Muscle layer of colon (tissue), 2 donors: Measurements from ENCODE around the gene NR1D2.
"Not testable (repeated sequence)": the region's sequence is repeated elsewhere in the genome, so short reads cannot be mapped to it uniquely, and the experiment has no call there.

ENCODE experiments used
- H3K27ac ChIP-seq: one replicate; pipeline ENCODE4 v1.7.0; 2013; ENCODE audit warnings: low read depth, mild to moderate bottlenecking, low read length, moderate library complexity
- H3K27me3 ChIP-seq, 2 donors: one replicate each; pipeline ENCODE4 v1.7.0; 2013; ENCODE audit warnings: low read length in 2 of 2, mild to moderate bottlenecking in 2 of 2; ENCODE audit not compliant: insufficient read depth in 2 of 2, control insufficient read depth in 1 of 2
- H3K36me3 ChIP-seq: one replicate; pipeline ENCODE4 v1.7.0; 2013; ENCODE audit warnings: mild to moderate bottlenecking, low read length; ENCODE audit not compliant: insufficient read depth
- H3K4me1 ChIP-seq: one replicate; pipeline ENCODE4 v1.7.0; 2013; ENCODE audit warnings: mild to moderate bottlenecking, low read length; ENCODE audit not compliant: insufficient read depth
- H3K4me3 ChIP-seq, 2 donors: one replicate each; pipeline ENCODE4 v1.7.0; 2013; ENCODE audit warnings: low read length in 2 of 2, low read depth in 1 of 2, mild to moderate bottlenecking in 1 of 2, moderate library complexity in 1 of 2
- H3K9ac ChIP-seq: one replicate; pipeline ENCODE4 v1.7.0; 2013; ENCODE audit warnings: low read length
- H3K9me3 ChIP-seq: one replicate; pipeline ENCODE4 v1.7.0; 2013; ENCODE audit warnings: mild to moderate bottlenecking, low read length
- donor health status: abdominal sarcoma.
- donor health status: Adenocarcinoma of cecum.

NR1D2 gene

DNA sequence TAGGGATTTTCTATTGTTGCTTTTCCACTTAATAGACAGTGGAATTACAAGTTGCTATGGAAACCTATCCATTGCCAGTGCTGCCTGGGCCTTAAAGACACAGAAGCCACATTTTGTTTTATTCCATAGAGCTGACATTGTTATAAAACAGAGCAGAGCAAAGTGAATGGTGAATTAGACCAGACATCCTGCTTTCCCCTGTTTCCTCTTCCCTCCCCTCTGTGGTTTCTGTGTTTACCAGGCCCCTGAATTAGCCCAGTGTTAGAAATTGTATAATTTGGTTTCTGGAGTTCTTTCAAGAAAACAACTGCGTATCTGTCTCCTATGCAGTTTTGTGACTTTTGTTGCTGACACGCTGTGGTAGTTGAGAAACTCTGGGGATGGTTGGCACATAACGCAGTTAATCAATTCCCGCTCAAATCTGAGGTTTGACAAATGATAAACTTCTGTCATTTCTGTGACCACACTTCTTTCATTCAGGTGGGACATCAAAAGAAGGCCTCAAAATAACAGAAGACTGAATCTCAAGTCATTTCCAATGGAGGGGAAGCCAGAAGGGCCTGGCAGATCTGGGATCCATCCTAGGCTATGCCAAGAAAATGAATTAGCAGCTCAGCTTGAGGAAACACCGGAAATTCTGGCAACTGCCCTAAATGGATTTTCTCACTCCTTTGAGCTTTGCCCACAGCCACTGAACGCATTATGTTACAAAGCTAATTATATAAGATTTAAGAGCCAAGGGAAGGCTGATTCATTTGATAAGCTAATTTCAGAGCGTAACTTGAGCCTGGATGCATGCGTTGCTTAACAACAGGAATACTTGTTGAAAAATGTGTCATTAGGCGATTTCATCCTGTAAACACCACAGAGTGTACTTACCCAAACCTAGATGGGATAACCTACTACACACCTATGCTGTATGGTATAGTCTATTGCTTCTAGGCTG lies 46.9 kb downstream of the NR1D2 start:
- no peak overlapping the region for H3K9ac ChIP-seq
- no peaks in the 10 kb centered on the region for H3K27me3 ChIP-seq
- H3K27ac ChIP-seq: peak overlapping the region; percentile 13

DNA sequence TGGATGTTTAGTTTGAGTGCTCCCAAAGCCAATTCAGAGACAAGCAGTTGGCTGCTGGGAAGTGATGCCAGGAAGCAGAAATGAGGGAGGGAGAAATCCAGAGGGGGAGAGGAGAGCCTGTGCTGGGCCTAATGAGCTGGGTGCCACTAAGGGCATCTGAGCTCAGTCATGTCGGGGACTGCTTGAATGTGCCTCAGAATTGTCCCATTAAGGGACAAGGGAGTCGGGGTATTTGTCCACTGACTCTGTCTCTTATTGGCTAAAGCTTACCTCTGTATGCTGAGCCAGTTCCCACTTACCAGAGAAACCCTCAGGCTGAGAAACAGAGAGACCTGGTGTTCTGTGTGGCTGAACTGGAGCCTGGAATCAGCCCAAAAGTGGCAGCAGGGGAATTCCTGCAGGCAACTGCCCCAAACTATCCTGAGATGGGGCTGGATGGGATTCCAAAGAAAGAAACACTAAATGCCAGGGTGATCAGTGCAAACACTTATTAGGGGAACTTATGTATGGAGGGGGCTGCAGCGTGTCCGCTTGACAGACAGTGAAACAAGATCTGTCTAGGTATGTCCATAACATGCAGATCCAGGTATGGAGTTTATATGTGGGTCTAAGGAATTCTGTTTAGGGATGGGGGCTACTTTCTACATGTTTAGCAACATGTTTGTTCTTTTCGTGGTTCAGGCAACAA lies 48.6 kb downstream of the NR1D2 start:
- Histone ChIP-seq H3K9me3 (no peaks in the 10 kb centered on the region), H3K4me1 (peaks cover 37% of the 10 kb centered on the region), H3K4me3 (no peak overlapping the region), H3K27ac (peak overlapping the region; percentile 41), H3K9ac (no peak overlapping the region), H3K27me3 (no peaks in the 10 kb centered on the region), H3K36me3 (no peaks in the 10 kb centered on the region)

More for the DNA sequence above, 46.9 kb downstream of the NR1D2 start:
- H3K4me3 ChIP-seq: peak overlapping the region in 1 of 2 donors; percentile 23
- no peaks in the 10 kb centered on the region for H3K9me3 ChIP-seq
- no peaks in the 10 kb centered on the region for H3K36me3 ChIP-seq
- peaks cover 36% of the 10 kb centered on the region for H3K4me1 ChIP-seq

GRCh38 chr3:23994244-23994569 lies 49.1 kb downstream of the NR1D2 start:
- Histone ChIP-seq H3K4me1 (peaks cover 42% of the 10 kb centered on the region), H3K9ac (no peak overlapping the region), H3K36me3 (no peaks in the 10 kb centered on the region), H3K4me3 (no peak overlapping the region), H3K27ac (no peak overlapping the region), H3K9me3 (no peaks in the 10 kb centered on the region), H3K27me3 (no peaks in the 10 kb centered on the region)

- no peak overlapping the region for H3K9ac ChIP-seq
- peaks cover 45% of the 10 kb centered on the region for H3K4me1 ChIP-seq
- no peak overlapping the region for H3K4me3 ChIP-seq
- H3K9me3 ChIP-seq: no peaks in the 10 kb centered on the region
- H3K36me3 ChIP-seq: no peaks in the 10 kb centered on the region
- H3K27ac ChIP-seq: no peak overlapping the region
- no peaks in the 10 kb centered on the region for H3K27me3 ChIP-seq
Observed at GRCh38 chr3:23995219-23995618, 50.1 kb downstream of the NR1D2 start.

DNA sequence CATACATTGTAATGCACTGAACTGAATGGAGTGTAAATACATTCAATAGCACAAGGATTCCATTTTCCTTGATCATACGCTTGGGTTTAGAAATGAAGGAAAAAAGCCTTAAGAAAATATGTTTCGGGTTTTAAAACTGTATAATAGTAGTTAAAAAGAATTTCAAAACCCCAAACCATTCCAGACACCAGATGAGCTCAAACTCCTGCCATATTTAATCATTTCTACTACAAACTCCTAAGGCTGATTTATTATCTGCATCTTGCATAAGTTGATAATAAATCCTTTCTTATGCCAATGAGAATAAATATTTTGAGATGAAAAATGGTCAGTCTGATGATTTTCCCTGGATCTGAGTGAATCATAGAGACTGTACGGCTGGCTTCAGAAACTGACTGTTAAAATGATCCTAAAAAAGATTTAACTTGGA lies 51.0 kb downstream of the NR1D2 start:
- Histone ChIP-seq H3K36me3 (no peaks in the 10 kb centered on the region), H3K9ac (no peak overlapping the region), H3K27ac (no peak overlapping the region), H3K9me3 (no peaks in the 10 kb centered on the region), H3K27me3 (no peaks in the 10 kb centered on the region), H3K4me3 (no peak overlapping the region), H3K4me1 (peaks cover 43% of the 10 kb centered on the region)

DNA sequence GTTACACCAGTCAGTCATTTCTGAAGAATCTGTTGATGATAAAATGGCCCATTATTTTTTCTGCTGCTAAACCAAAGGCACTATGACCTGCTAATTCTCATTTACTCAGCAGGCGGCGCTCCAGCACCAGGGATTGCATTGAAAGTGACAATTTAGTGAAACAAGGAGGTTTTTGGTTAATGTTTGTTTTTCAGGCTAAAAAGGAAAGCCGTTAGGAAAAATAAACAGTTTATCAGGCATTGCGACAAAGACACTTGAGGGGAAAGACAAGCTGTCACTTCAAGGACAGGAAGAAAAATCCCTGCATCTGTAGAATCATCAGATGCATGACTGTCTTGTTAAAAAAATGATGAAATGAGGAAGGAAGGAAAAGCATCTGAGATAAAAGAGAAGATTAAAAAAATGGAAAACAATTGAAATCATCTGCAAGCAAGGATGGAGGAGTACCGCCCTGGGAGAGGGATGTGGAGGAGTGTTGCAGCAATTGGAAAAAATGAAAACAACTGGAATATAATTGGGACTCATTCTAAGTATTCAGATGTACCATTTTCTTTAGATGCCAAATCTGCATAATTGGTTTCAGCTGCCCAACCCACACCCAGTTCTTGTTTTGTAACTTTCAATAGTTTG lies 54.0 kb downstream of the NR1D2 start:
- Histone ChIP-seq H3K4me1 (peaks cover 14% of the 10 kb centered on the region), H3K27me3 (no peaks in the 10 kb centered on the region), H3K36me3 (no peaks in the 10 kb centered on the region), H3K27ac (no peak overlapping the region), H3K9ac (no peak overlapping the region), H3K4me3 (no peak overlapping the region), H3K9me3 (no peaks in the 10 kb centered on the region)

- Histone ChIP-seq H3K4me1 (peaks cover 8% of the 10 kb centered on the region), H3K9me3 (no peaks in the 10 kb centered on the region), H3K27me3 (no peaks in the 10 kb centered on the region), H3K27ac (no peak overlapping the region), H3K9ac (no peak overlapping the region), H3K4me3 (no peak overlapping the region), H3K36me3 (no peaks in the 10 kb centered on the region)
Observed at GRCh38 chr3:24002129-24002528, 57.0 kb downstream of the NR1D2 start.

- Histone ChIP-seq H3K9ac (no peak overlapping the region), H3K27ac (no peak overlapping the region), H3K9me3 (no peaks in the 10 kb centered on the region), H3K27me3 (no peaks in the 10 kb centered on the region), H3K36me3 (no peaks in the 10 kb centered on the region), H3K4me3 (no peak overlapping the region), H3K4me1 (peaks cover 8% of the 10 kb centered on the region)
Observed at GRCh38 chr3:24003466-24003865, 58.4 kb downstream of the NR1D2 start.

- no peaks in the 10 kb centered on the region for H3K9me3 ChIP-seq
- H3K27me3 ChIP-seq: no peaks in the 10 kb centered on the region
- no peak overlapping the region for H3K4me3 ChIP-seq
- H3K9ac ChIP-seq: no peak overlapping the region
- H3K36me3 ChIP-seq: no peaks in the 10 kb centered on the region
- peaks cover 1% of the 10 kb centered on the region for H3K4me1 ChIP-seq
- no peak overlapping the region for H3K27ac ChIP-seq
Observed at GRCh38 chr3:24004171-24004938, 59.3 kb downstream of the NR1D2 start.

DNA sequence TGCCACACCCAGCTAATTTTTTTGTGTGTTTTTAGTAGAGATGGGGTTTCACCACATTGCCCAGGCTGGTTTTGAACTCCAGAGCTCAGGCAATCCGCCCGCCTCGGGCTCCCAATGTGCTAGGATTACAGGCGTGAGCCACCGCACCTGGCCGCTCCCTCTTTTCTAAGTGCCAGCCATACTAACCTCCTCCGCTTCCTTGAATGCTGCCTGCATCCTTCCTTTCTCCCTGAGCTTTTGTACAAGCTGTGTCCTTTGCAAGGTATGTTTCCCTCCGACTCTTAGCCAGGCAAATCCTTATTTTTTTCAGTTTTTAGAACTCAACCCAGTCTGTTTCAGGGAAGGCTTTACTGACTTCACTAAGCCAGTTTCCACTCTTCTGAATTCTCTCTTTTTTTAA lies 60.6 kb downstream of the NR1D2 start:
- Histone ChIP-seq H3K36me3 (no peaks in the 10 kb centered on the region), H3K9me3 (no peaks in the 10 kb centered on the region), H3K4me1 (no peaks in the 10 kb centered on the region), H3K4me3 (no peak overlapping the region), H3K9ac (no peak overlapping the region), H3K27ac (no peak overlapping the region), H3K27me3 (no peaks in the 10 kb centered on the region)

GRCh38 chr3:24010834-24011233 lies 65.7 kb downstream of the NR1D2 start:
- H3K27ac ChIP-seq, H3K9me3 ChIP-seq, H3K9ac ChIP-seq, H3K36me3 ChIP-seq, H3K4me1 ChIP-seq, H3K4me3 ChIP-seq, H3K27me3 ChIP-seq: not testable (repeated sequence)
